WTC11 (cell line): ENCODE results near the gene ADARB2.

Experiments
- NR2C2 ChIP-seq: sonication (generic); formaldehyde crosslinking; IDR thresholded peaks from 2 replicates; pipeline ENCODE4 v1.8.0; 2022; ENCODE audit warnings: mild to moderate bottlenecking, missing genetic modification reagents
- TEAD1 ChIP-seq: sonication (generic); formaldehyde crosslinking; IDR thresholded peaks from 2 replicates; pipeline ENCODE4 v1.8.0; 2022; ENCODE audit warnings: mild to moderate bottlenecking, missing genetic modification reagents
- TF ChIP-seq, protein P1 (sequence below): fragments of 200-600 bp; IDR thresholded peaks from 2 replicates; pipeline ENCODE4 v1.8.0; 2022; ENCODE audit warnings: antibody characterized with exemption

DNA sequence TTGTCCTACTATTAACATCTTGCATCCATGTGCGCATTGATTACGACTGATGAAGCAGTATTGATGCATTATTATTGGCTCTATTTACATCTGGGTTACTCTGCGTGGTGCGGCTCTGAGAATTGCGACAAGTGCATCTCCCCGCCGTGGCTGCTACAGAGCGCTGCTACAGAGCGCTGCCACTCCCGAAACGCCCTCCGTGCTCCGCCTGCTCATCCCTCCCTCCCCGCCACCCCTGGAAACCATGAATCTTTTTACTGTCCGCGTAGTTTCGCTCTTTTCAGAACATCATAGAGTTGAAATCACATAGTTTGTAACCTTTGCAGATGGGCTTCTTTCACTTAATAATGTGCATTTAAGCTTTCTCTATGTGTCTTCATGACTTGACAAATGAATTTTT is 74.1 kb downstream of the ADARB2 start:
- TF ChIP-seq, protein P1, sequence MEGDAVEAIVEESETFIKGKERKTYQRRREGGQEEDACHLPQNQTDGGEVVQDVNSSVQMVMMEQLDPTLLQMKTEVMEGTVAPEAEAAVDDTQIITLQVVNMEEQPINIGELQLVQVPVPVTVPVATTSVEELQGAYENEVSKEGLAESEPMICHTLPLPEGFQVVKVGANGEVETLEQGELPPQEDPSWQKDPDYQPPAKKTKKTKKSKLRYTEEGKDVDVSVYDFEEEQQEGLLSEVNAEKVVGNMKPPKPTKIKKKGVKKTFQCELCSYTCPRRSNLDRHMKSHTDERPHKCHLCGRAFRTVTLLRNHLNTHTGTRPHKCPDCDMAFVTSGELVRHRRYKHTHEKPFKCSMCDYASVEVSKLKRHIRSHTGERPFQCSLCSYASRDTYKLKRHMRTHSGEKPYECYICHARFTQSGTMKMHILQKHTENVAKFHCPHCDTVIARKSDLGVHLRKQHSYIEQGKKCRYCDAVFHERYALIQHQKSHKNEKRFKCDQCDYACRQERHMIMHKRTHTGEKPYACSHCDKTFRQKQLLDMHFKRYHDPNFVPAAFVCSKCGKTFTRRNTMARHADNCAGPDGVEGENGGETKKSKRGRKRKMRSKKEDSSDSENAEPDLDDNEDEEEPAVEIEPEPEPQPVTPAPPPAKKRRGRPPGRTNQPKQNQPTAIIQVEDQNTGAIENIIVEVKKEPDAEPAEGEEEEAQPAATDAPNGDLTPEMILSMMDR = no peak
- TF ChIP-seq TEAD1 (CRISPR knock-in tag) = no peak
- TF ChIP-seq NR2C2 = no peak
